HG03469 (cell line): ENCODE results near the gene SLC30A4.
"Not testable (repeated sequence)": the region's sequence is repeated elsewhere in the genome, so short reads cannot be mapped to it uniquely, and the experiment has no call there.

Experiments
- ATAC-seq: cut with Tn5 transposase; IDR thresholded peaks from one replicate; pipeline ENCODE4 v1.9.1; 2021; ENCODE audit warnings: mild to moderate bottlenecking, moderate library complexity, moderate number of reproducible peaks; ENCODE audit not compliant: unreplicated experiment

Gene SLC30A4

DNA sequence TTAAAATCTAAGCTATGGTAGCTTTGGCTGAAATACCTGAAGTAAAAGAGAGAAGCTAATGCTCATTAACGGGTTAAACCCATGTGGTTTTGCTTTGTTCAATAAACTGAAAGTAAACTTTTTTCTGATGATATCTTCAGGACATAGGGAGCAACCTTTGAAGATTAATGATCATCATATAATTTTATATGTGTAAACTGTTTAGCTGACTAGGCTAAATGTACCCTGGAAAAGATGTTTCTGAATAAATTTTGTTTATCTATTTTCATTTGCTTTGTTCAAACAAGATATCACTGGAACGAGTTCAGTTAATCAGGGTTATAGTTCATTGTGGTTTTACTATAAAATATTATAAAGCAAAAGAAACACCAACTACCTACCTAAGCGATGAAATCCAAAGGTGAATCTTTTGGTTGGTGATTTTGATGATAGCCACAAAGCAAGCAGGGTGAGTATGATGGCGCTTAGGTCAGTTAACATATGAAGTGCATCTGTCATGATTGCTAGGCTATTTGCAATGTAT lies 11.7 kb downstream of the SLC30A4 start:
- no peak for ATAC-seq

DNA sequence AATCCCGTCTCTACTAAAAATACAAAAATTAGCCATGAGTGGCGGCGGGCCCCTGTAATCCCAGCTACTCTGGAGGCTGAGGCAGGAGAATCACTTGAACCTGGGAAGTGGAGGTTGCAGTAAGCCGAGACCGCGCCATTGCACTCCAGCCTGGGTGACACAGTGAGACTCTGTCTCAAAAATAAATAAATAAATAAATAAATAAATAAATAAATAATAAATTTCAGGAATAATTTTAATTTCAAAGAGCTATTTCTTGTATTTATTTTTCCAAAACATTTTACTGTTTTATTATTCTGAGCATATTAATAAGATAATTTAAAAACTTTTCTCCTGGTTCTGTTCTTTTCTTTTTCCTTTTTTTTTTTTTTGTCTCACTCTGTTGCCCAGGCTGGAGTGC lies 15.4 kb downstream of the SLC30A4 start:
- ATAC-seq = not testable (repeated sequence)

DNA sequence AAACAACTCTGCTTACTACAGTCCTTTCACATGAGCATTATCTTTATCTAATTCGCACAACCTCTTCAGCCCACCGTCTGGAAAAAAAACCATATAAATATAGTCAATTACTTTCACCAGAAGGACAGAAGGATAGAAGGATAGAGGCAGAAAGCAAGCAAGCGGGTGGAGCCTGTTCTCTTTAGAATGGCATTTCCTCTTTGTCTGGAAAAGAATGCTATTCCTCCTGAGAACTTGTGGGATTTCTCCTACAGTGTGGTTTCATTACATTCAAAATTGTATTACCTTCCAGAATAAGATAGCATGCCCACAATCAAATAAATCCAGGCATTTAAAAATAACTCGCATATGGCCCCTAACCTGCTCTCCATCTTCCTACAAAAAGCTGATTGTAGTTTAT lies 23.1 kb downstream of the SLC30A4 start:
- ATAC-seq = no peak

DNA sequence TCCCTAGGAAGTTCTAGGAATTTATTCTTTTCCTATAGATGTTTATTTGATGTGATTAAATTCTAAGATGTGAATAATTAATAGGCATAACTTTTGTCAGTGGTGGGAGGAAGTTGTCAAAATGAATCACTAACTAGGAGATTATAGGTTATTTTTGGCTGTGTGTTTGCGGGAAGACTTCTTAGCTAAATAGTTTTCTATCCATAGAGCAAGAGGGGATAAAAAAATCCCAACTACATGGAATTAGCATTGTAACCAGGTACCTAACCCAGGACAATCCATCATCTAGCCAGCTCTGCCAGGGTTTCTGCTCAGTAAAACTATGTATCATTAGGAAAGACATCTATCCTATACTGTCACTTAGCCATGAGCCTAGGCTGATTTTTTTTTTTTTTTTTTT lies 23.9 kb downstream of the SLC30A4 start:
- ATAC-seq = no peak

DNA sequence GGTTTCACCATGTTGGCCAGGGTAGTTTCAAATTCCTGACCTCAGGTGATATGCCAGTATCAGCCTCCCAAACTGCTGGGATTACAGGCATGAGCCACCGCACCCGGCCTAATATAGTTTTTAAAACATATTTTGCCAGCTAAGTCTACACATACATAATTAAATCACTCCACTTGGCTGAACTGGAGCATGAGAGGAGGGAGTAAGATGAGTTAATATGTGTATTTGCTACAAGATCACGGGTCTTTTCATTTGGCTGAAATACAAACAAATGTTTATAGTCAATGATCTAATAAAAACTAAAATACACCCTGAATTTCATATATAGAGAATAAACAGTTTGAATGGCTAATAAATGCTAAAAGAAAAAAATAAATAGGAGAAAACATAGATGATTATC lies 25.3 kb downstream of the SLC30A4 start:
- no peak for ATAC-seq

DNA sequence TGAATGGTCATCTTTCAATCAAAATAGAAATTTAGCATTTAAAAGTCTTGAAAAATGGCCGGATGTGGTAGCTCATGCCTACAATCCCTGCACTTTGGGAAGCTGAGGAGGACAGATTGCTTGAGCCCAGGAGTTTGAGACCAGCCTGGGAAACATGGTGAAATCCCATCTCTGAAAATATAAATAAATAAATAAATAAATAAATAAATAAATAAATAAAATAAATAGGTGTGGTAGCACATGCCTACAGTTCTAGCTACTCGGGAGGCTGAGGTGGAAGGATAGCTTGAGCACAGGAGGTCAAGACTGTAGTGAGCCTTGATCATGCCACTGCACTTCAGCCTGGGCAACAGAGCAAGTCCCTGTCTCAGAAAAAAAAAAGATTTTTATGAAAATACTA lies 25.9 kb downstream of the SLC30A4 start:
- no peak for ATAC-seq

DNA sequence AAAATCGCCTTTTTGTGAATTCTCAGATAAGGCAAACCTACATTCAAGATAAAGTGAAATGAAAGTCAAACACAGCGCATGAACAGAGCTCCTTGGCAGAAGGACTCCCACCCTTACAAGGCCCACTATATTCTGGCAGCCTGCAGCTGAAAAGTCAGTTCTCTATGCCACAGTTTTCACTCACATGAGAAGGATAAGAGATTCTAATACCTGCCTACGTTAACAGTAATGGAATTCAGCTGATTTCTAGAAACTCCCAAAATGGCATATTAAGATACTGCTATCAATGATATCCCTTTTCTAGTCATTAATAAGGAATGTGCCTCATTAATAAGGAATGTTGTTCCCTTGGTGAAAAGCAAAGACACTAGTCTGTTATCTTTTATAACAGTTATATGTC lies 27.0 kb downstream of the SLC30A4 start:
- no peak for ATAC-seq

DNA sequence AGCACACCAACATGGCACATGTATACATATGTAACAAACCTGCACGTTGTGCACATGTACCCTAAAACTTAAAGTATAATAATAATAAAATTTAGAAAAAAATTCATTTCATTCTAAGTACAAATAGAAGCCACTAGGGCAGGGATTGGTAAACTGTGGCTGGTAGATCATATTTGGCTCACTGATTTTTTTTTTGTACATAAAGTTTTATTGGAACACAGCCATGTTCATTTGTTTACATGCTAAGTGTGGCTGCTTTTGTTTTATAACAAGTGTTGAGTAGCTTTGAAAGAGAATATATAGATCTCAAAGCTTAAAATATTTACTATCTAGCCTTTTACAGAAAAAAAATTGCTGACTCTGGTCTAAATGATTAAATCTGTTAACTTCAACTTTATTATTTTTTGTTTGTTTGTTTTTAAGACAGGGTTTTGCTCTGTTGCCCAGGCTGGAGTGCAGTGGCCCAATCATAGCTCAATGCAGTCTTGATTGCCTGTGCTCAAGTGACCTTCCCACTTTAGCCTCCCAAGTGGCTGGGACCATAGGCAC lies 32.8 kb downstream of the SLC30A4 start:
- ATAC-seq = no peak

DNA sequence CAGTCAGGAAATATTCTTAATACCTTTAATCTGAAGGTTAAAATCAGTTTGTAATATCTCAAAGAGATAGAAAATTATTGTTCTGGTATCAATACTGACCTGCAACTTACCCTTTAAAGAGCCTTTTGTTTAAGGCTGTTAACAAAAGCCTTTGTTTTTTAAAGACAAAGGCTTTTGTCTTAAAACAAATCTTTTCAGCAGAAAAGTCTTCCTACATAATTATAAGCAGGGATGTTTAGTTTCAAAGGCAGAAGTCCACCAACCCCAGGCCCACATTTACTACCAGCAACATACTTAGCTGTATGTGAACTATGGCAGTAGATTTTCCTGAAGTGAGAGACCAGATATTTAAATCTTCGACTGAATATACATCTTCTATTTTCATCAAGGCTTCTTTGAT lies 36.2 kb downstream of the SLC30A4 start:
- no peak for ATAC-seq

DNA sequence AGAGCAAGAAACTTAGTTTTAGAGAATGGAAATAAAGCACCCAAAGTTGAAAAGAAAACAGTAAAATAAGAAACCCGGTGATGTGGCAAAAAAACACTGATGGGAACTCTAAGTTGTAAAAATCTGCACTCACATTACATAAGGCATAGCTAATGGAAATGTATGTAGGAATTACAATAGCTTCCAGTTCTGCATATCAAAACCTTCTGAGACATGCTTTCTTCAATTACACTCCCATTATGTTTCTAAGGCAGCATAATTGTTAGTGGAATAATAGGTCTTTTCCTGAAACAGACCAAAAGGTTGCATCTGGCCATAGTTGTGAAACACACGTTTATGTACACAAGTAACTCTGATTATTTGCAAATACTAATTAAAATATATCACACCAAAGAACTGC lies 41.4 kb downstream of the SLC30A4 start:
- ATAC-seq = no peak

DNA sequence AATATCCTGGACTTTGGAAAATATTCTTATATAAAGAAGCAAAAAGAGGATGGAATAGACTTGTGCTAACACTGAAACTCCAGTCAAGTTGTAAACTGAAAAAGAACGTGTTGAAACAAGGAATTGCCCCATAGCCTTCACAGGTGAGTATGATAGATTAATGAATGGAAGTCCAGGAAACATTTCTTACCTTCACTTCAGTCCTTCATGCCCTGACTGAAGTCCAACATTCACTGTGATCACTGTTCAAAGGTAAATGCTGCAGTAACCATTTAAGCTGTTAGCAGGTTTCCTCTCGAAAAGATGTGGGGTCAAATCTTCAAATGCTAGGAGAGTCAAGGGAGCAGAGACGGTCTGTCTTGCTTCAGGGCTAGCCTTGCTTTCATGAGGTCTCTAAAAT lies 46.1 kb downstream of the SLC30A4 start:
- no peak for ATAC-seq

DNA sequence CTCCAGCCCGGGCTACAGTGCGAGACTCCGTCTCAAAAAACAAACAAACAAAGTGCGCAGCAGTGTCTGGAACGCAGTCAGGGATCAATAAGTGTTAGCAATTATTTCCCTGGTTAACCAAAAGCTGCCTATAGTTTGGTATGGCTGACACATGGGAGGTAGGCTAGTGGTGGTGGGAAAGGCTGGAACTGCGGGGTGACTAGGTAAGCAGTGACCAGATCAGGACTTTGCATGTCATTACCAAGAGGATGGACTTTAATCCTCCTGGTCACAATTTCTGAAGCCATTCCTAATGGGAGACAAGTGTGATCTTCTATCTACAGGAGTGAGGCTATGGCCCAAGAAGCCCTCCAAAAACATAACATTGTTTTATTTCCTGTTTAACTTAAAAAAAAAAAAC lies 47.8 kb downstream of the SLC30A4 start:
- ATAC-seq = no peak

DNA sequence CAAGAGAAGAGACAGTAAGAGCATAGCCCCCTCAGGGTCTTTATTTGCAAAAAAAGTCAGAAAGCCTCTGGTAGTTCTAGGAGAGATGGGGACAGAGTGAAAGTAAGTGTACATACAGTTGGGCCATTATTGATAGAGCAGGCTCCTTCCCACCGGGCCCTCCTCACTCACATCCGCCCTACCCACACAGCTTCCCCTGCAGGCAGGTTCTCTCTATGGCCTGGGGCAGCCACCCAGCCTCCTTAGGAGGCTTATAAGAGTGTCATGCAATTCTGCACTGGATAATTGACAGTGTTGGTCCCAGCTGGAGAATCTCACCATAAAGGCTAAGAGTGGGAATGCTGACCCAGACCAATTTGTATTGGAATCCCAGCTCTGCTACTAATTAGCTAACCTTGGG lies 49.5 kb downstream of the SLC30A4 start:
- no peak for ATAC-seq

DNA sequence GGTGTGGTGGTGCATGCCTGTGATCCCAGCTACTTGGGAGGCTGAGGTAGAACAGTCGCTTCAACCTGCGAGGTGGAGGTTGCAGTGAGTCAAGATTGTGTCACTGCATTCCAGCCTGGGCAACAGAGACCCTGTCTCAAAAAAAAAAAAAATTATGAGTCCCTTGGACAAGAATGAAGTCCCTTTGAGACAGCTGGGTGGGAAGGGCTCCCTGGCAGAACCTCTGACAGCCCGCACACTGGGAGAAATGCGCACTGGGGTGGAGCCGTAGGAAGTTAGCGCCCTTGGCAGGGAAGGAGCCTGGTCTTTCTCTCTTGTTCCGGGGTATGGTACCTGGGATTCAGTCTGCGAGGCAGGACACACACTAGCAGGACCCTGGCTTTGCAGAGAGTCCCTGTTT lies 51.4 kb downstream of the SLC30A4 start:
- no peak for ATAC-seq

DNA sequence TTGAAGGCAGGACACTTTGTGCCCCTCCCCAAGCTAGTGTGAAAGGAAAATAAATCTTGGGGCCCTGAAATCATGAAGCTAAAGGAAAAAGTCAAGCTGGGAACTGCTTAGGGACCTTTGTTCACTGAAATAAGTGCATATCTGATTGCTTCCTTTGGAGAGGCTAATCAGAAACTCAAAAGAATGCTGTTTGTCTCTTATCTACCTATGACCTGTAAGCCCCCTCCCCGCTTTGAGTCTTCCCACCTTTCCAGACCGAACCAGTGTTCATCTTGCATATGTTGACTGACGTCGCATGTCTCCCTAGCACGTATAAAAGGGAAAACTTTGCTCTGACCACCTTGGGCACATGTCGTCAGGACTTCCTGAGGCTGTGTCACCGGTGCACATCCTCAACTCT lies 53.1 kb downstream of the SLC30A4 start:
- no peak for ATAC-seq

DNA sequence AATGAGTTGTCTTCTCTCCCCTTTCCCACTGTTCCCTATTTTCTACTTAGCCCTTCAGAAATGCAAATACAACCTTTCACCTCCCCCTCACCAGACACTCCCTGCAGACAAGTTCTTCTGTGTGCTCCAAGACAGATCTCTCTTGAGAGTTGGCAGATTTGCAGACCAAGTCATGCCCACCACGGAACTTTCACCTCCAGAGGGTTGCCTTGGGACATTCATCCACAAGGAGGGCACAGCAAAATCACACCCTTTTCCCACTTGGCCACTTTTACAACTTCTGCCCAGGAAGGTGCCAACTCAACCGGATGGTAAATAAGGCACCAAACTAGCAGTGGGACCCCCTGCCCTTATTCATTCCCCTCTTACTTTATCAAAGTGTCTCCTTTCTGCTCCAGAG lies 53.5 kb downstream of the SLC30A4 start:
- ATAC-seq = no peak

DNA sequence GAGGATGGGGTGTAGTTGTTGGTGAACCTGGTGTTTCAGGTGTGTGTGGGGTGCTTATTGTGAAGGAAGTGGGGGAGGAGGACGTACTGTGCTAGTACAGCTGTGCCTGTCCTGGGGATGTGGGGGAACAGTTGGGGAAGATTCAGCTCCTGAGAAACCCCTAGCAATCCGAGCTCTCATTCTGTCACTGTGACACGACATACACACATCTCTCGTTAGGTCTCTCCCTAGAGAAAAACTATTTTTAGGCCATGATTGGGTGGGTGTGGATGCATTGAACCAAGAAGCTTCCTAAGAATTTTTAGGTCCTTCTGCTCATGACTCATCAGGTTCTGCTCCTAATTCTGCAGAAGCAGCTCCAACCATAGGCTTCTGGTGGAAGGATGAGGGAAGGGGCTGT lies 54.3 kb downstream of the SLC30A4 start:
- ATAC-seq = no peak

DNA sequence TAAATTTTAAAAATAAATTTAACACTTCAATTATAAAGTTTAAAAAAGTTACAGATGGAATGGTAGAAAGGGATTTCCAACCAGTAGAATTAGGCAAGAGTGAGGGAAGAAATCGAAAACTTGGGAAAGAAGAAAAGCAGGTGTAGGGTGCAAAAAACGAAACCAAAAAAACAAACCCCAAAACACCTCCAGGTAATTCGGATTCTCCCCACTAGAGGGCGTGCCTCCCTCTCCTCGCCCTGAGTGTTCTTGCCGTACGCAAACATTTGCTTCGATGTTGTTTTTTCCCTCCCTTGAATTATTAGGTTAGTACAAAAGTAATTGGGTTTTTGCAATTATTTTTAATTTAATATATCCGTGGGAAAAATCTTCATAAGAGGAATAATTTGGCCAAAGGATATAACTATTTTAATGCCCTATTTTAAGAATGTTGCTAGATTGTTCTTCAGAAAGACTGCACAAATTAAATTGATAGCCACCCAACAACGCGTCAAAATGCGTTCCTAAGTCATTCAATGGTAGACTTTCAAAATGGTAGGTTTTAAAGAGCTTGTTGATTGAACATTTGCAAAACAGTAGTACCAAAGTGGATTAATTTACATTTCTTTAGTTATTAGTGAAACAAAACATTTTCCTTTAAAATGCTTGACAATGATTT lies 63.7 kb downstream of the SLC30A4 start:
- ATAC-seq = no peak

DNA sequence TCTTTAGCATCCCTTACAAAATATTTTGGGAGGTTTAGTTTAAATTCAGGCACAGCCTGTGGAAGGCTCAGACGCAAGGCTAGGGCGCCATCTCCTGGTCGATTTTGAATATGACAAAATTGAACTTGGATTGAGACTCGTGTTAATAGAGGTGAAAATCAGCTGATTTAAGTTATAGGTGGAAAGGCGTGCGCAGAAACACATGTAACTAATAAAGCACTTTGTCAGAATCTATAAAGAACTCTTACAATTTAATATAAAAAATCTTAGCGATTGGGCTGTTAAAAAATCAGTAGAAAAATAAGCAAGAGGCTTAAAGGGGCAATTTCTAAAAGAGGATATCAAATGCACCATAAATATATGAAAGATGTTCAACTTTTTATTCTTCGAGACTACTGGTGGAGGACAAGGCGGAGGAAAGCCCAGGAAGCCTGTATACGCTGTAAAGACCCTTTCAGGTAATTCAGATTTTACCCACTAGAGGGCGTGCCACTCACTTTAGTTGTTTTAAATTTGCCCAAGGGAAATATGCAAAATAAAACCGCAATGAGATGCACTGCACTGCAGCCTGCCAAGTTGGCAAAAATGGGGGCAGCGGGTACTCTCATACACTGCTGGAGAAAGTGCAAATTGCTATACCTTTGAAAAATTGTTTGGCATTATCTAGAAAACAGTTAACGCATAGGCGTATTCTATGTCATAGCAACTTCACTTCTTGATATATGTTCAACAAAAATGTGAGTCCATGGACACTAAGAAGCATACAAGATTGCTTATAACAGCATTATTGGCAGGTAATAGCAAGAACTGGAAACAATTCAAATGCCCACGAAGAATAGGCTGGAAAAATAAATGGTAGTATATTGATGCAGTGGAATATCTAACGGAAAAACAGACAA lies 64.7 kb downstream of the SLC30A4 start:
- ATAC-seq = peak; percentile 30

DNA sequence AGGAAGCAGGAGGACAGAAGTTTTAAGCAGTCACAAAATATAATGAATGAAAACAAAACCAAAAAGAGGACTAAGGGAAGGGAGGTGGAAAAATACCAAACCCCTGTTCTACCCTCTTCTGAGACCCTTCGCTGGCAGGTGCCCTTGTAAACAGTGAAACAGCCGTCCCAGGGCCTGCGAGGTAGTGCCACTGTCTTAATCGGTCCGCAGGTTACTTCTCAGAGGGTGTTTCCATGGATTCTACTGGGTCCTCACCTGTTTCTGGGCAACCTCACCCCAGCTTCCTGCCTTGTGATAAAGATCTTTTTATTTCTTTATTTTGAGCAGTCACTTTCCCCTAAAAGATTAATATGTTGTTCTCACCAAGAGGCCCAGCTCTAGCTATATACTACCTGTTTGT lies 65.3 kb downstream of the SLC30A4 start:
- ATAC-seq = no peak

DNA sequence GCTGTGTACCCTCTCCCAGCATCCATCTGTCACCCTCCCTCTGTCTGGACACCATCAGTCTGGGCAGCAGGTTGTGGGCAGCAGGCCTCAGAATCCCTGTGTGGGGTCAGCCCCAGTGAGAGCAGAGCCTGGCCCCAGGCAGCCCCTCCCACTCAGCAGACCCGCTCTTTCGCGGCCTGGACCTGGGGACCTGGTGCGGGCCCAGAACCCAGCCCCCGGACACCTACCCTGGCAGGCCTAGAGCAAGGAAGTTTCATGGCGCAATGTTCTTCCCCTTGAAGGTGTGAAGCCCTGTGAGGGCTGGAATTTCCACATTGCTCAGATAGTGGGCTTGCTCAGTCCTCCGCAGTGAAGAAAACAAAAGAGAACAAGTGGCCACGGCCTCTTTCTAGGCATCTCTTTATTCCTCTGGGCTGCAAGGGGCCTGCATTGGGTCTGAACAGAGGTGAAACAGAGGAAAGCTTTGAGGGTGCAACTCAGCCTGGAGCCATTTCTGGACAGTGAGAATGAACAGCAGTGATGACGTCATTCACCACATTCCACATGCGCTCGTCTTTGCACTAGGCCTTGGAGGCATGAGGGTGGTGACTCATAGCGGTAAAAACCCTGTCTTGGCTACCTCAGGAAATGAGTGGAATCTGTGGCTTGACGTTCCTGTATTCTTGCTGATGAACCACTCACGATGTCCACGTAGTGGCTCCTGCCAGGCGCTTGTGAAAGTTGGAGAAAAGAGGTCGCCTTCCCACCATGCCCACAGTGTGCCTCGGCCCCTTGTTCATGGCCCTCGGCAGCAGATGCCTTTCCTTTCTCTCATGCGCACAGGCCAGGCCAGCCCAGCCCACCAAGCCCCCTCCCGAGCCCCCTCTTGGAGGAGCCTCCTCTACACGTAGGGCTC lies 66.1 kb downstream of the SLC30A4 start:
- no peak for ATAC-seq
